Vagina (tissue), 2 donors: ENCODE measurements around the gene THSD7A. TPM values are rescaled to one million over a fixed set of nuclear protein-coding genes. Genes with fewer than 3 reads are reported as not detected.
"Not testable (repeated sequence)": the region's sequence is repeated elsewhere in the genome, so short reads cannot be mapped to it uniquely, and the experiment has no call there.

Experiments used
- DNase-seq, 2 donors: peaks; one replicate each; pipeline ENCODE4 v3.0.0-alpha.2; 2017; ENCODE audit errors: extremely low spot score in 2 of 2
- H3K27ac ChIP-seq: fragments of 200-600 bp; sonication (generic); one replicate; pipeline ENCODE4 v1.5.1; 2019
- H3K27me3 ChIP-seq: fragments of 200-600 bp; sonication (generic); one replicate; pipeline ENCODE4 v1.5.1; 2019
- H3K36me3 ChIP-seq, 2 donors: fragments of 200-600 bp; sonication (generic); one replicate each; pipeline ENCODE4 v1.5.1; 2017 to 2019
- H3K4me1 ChIP-seq: fragments of 200-600 bp; sonication (generic); one replicate; pipeline ENCODE4 v1.5.1; 2019
- H3K4me3 ChIP-seq, 2 donors: fragments of 200-600 bp; sonication (generic); 1 replicate in 1 of 2; 2 replicates in 1 of 2; pipeline ENCODE4 v1.5.1; 2016 to 2019
- H3K9me3 ChIP-seq: fragments of 200-600 bp; sonication (generic); one replicate; pipeline ENCODE4 v1.5.1; 2019
- POLR2A ChIP-seq, 2 donors: fragments of 450-650 bp; IDR thresholded peaks; one replicate each; pipeline ENCODE4 v1.6.1; 2017; ENCODE audit warnings: antibody characterized with exemption in 2 of 2, mild to moderate bottlenecking in 2 of 2, moderate library complexity in 2 of 2
- POLR2AphosphoS5 ChIP-seq, 2 donors: sonication (generic); formaldehyde crosslinking; IDR thresholded peaks; one replicate each; pipeline ENCODE4 v1.9.0; 2017; ENCODE audit warnings: antibody characterized with exemption in 2 of 2, mild to moderate bottlenecking in 2 of 2, low read depth in 1 of 2; ENCODE audit not compliant: insufficient read depth in 1 of 2
- intact Hi-C: fragments of 100-400 bp; cut with DNase I; formaldehyde crosslinking; loops from one replicate; pipeline ENCODE4 v1.15.1; 2023
- total RNA-seq: library from RNA; depleted of rRNA; stranded (reverse); fragments of >200 nt; gene quantifications from one replicate; pipeline ENCODE4 v1.2.3, GENCODE V29; 2016
- TF ChIP-seq, protein P1 (sequence below), 3 experiments: fragments of 450-650 bp in 2 of 3; fragments of 200-600 bp in 1 of 3; sonication (generic) in 1 of 3; IDR thresholded peaks; one replicate each; pipeline ENCODE4 v1.5.1; 2017 to 2019; ENCODE audit warnings: antibody characterized with exemption in 3 of 3, mild to moderate bottlenecking in 2 of 3, moderate library complexity in 2 of 3

Gene THSD7A
- total RNA-seq, 1 donor from 2014 or later: 9.3 TPM

GRCh38 chr7:11450281-11450680 is 381.7 kb downstream of the THSD7A start:
- TF ChIP-seq, protein P1, sequence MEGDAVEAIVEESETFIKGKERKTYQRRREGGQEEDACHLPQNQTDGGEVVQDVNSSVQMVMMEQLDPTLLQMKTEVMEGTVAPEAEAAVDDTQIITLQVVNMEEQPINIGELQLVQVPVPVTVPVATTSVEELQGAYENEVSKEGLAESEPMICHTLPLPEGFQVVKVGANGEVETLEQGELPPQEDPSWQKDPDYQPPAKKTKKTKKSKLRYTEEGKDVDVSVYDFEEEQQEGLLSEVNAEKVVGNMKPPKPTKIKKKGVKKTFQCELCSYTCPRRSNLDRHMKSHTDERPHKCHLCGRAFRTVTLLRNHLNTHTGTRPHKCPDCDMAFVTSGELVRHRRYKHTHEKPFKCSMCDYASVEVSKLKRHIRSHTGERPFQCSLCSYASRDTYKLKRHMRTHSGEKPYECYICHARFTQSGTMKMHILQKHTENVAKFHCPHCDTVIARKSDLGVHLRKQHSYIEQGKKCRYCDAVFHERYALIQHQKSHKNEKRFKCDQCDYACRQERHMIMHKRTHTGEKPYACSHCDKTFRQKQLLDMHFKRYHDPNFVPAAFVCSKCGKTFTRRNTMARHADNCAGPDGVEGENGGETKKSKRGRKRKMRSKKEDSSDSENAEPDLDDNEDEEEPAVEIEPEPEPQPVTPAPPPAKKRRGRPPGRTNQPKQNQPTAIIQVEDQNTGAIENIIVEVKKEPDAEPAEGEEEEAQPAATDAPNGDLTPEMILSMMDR (IDR thresholded peaks at IDR 0.05): no peak
- TF ChIP-seq POLR2A (IDR thresholded peaks at IDR 0.05) (no peak), POLR2AphosphoS5 (IDR thresholded peaks at IDR 0.05; ENCODE audit: insufficient read depth in 1 of 2, low read depth in 1 of 2) (no peak)
- no peaks in the 10 kb centered on the region for H3K36me3 ChIP-seq
- DNase-seq: no peak
- H3K4me3 ChIP-seq: no peak overlapping the region
- no peak overlapping the region for H3K27ac ChIP-seq
- H3K27me3 ChIP-seq: no peaks in the 10 kb centered on the region
- H3K4me1 ChIP-seq: peaks cover 7% of the 10 kb centered on the region
- no peaks in the 10 kb centered on the region for H3K9me3 ChIP-seq
- intact Hi-C loops: loop anchor here (5.0 kb wide), 1 partner anchor 268 kb away; no protein-coding TSS in a partner anchor

- no peak overlapping the region for H3K27ac ChIP-seq
- no peaks in the 10 kb centered on the region for H3K27me3 ChIP-seq
- no peaks in the 10 kb centered on the region for H3K9me3 ChIP-seq
- no peak overlapping the region for H3K4me3 ChIP-seq
- no peak for TF ChIP-seq POLR2AphosphoS5 (IDR thresholded peaks at IDR 0.05; ENCODE audit: insufficient read depth in 1 of 2, low read depth in 1 of 2)
- TF ChIP-seq, protein P1 (IDR thresholded peaks at IDR 0.05): no peak
- no peak for TF ChIP-seq POLR2A (IDR thresholded peaks at IDR 0.05)
- intact Hi-C loops: no loop called here
- no peaks in the 10 kb centered on the region for H3K36me3 ChIP-seq
- no peak for DNase-seq
- peaks cover 7% of the 10 kb centered on the region for H3K4me1 ChIP-seq
Observed at GRCh38 chr7:11449316-11449715, 382.7 kb downstream of the THSD7A start.

DNA sequence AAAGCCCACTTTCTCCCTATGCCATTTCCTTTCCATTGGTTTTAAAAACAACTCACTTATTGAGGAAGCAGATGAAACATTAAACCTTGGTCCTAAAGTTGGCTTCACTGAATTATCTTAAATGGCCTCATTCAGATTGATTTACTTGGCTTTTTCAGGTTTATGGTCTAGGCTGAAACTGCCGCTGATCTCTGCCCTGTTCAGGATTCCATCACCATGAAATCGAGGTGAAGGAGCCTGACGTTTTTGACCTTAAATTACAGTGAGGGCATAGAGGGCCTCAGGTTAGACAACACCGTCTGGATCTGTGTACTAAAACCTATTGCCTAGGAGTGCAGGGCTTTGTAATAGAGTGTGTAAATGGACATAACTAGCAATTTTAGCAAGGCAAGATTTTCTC is 383.7 kb downstream of the THSD7A start:
- intact Hi-C loops: no loop called here
- H3K27me3 ChIP-seq: no peaks in the 10 kb centered on the region
- no peak overlapping the region for H3K27ac ChIP-seq
- DNase-seq: no peak
- TF ChIP-seq, protein P1 (IDR thresholded peaks at IDR 0.05): no peak
- TF ChIP-seq POLR2A (IDR thresholded peaks at IDR 0.05): no peak
- no peak for TF ChIP-seq POLR2AphosphoS5 (IDR thresholded peaks at IDR 0.05; ENCODE audit: insufficient read depth in 1 of 2, low read depth in 1 of 2)
- H3K4me1 ChIP-seq: peaks cover 6% of the 10 kb centered on the region
- no peak overlapping the region for H3K4me3 ChIP-seq
- H3K36me3 ChIP-seq: no peaks in the 10 kb centered on the region
- H3K9me3 ChIP-seq: no peaks in the 10 kb centered on the region

- Histone ChIP-seq H3K36me3 (no peaks in the 10 kb centered on the region), H3K27ac (no peak overlapping the region), H3K27me3 (no peaks in the 10 kb centered on the region), H3K9me3 (no peaks in the 10 kb centered on the region), H3K4me3 (no peak overlapping the region), H3K4me1 (no peaks in the 10 kb centered on the region)
- TF ChIP-seq POLR2A (IDR thresholded peaks at IDR 0.05) (no peak), POLR2AphosphoS5 (IDR thresholded peaks at IDR 0.05; ENCODE audit: insufficient read depth in 1 of 2, low read depth in 1 of 2) (no peak)
- TF ChIP-seq, protein P1 (IDR thresholded peaks at IDR 0.05): no peak
- DNase-seq: no peak
- intact Hi-C loops: no loop called here
Observed at GRCh38 chr7:11447106-11447505, 384.9 kb downstream of the THSD7A start.

GRCh38 chr7:11443934-11444333 is 388.1 kb downstream of the THSD7A start:
- H3K9me3 ChIP-seq, H3K4me1 ChIP-seq, H3K4me3 ChIP-seq, H3K27me3 ChIP-seq, intact Hi-C loops, DNase-seq, H3K27ac ChIP-seq, H3K36me3 ChIP-seq: not testable (repeated sequence)

DNA sequence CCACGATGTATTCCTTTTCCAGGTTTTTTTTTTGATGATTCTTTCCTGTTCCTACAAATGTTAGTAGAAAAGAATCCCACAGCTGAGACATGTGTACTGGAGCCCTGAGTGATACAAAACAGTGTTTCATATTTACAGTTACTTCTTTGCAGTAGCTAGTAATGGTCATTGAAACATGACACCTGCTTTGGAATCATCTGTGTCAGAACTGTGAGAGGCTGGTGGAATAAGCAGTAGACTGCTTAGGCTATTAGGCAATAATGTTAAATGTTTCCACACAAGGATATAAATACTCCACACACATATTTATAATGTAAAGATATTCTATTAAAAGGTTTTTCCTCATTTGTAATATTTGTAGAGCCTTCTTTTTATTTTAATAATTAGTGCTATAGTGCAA is 394.0 kb downstream of the THSD7A start:
- no peak for DNase-seq
- intact Hi-C loops: no loop called here
- H3K27ac ChIP-seq: no peak overlapping the region
- no peak overlapping the region for H3K4me3 ChIP-seq
- H3K9me3 ChIP-seq: no peaks in the 10 kb centered on the region
- H3K36me3 ChIP-seq: no peaks in the 10 kb centered on the region
- H3K4me1 ChIP-seq: no peaks in the 10 kb centered on the region
- no peaks in the 10 kb centered on the region for H3K27me3 ChIP-seq
- TF ChIP-seq POLR2A (IDR thresholded peaks at IDR 0.05) (no peak), POLR2AphosphoS5 (IDR thresholded peaks at IDR 0.05; ENCODE audit: insufficient read depth in 1 of 2, low read depth in 1 of 2) (no peak)
- TF ChIP-seq, protein P1 (IDR thresholded peaks at IDR 0.05): no peak
